GM12873 (cell line): ENCODE results near the gene CT45A5.
"Not testable (repeated sequence)": the region's sequence is repeated elsewhere in the genome, so short reads cannot be mapped to it uniquely, and the experiment has no call there.

Experiments
- CTCF ChIP-seq: IDR thresholded peaks from 2 replicates; pipeline ENCODE4 v1.5.1; 2012; ENCODE audit warnings: low read depth, mild to moderate bottlenecking, moderate library complexity, low read length, control low read depth; ENCODE audit not compliant: insufficient read depth; ENCODE audit errors: missing control alignments

Gene CT45A5

GRCh38 chrX:135785403-135785802 is at the start of gene CT45A5:
TSS of gene CT45A5 (minus strand) at chrX:135785503. CDS start at chrX:135781729, 3,774 bp downstream.
- not testable (repeated sequence) for TF ChIP-seq CTCF

- TF ChIP-seq CTCF = not testable (repeated sequence)
Observed at GRCh38 chrX:135819912-135820311, 34.6 kb upstream of the CT45A5 start, which contains the start of gene CT45A2. TSS of gene CT45A2 (minus strand) at chrX:135820012. CDS start at chrX:135816265, 3,747 bp downstream.

- not testable (repeated sequence) for TF ChIP-seq CTCF
Observed at GRCh38 chrX:135802687-135803086, 17.4 kb upstream of the CT45A5 start, which contains the start of gene CT45A6. TSS of gene CT45A6 (minus strand) at chrX:135802787. CDS start at chrX:135798993, 3,794 bp downstream.

GRCh38 chrX:135768091-135768490 is 17.2 kb downstream of the CT45A5 start, which contains the start of gene CT45A3:
TSS of gene CT45A3 (minus strand) at chrX:135768191. CDS start at chrX:135764444, 3,747 bp downstream.
- not testable (repeated sequence) for TF ChIP-seq CTCF

- TF ChIP-seq CTCF = no peak
Observed at GRCh38 chrX:135741192-135741715, 44.0 kb downstream of the CT45A5 start.

- TF ChIP-seq CTCF = peak; percentile 68
Observed at GRCh38 chrX:135740681-135741149, 44.6 kb downstream of the CT45A5 start.

- TF ChIP-seq CTCF = no peak
Observed at GRCh38 chrX:135737366-135738071, 47.8 kb downstream of the CT45A5 start.
